NCI-H2081 (cell line): ENCODE data around the gene GPR119.
A peak's percentile ranks its signal among the peaks of the same experiment; 100 is the strongest.
"Not testable (repeated sequence)": the region's sequence is repeated elsewhere in the genome, so short reads cannot be mapped to it uniquely, and the experiment has no call there.

ENCODE experiments used
- DNase-seq, 2 experiments: peaks; one replicate each; lab custom pipeline; 2025; lab: John Stamatoyannopoulos, UW

The GPR119 gene

GRCh38 chrX:130339408-130340222 is 45.9 kb downstream of the GPR119 start, which contains the start of gene SLC25A14:
TSS of gene SLC25A14 (plus strand) at chrX:130339919. CDS start at chrX:130340279, 360 bp downstream.
- peak; percentile 56 to 68 for DNase-seq

- not testable (repeated sequence) for DNase-seq
Observed at GRCh38 chrX:130338869-130339268, 46.6 kb downstream of the GPR119 start.

GRCh38 chrX:130336531-130336930 is 48.9 kb downstream of the GPR119 start:
- DNase-seq = no peak
